Measurements from ENCODE around the gene LEPROT. TPM values are rescaled to one million over a fixed set of nuclear protein-coding genes. Genes with fewer than 3 reads are reported as not detected.
"Not testable (repeated sequence)": the region's sequence is repeated elsewhere in the genome, so short reads cannot be mapped to it uniquely, and the experiment has no call there.

The LEPROT gene
- total RNA-seq, 2 donors from 2014 or later = 81.3 to 105 TPM

- no peak for DNase-seq (ENCODE audit: low spot score)
- intact Hi-C loops (cut with DNase I) = loop anchor here (5.0 to 10.0 kb wide), 2 partner anchors 254 to 256 kb away; no protein-coding TSS in a partner anchor
These were observed 10.7 kb downstream of the LEPROT start for GRCh38 chr1:65431111-65431705.

GRCh38 chr1:65432918-65433317 is 12.4 kb downstream of the LEPROT start:
- intact Hi-C loops (cut with DNase I) = loop anchor here (5.0 to 10.0 kb wide), 2 partner anchors 252 to 254 kb away; no protein-coding TSS in a partner anchor
- DNase-seq (ENCODE audit: low spot score) = no peak

- no peak for DNase-seq (ENCODE audit: low spot score)
- intact Hi-C loops (cut with DNase I) = loop anchor here (5.0 to 10.0 kb wide), 2 partner anchors 251 to 253 kb away; no protein-coding TSS in a partner anchor
These were observed 13.8 kb downstream of the LEPROT start for GRCh38 chr1:65434255-65434654.

GRCh38 chr1:65434760-65435159 is 14.3 kb downstream of the LEPROT start:
- intact Hi-C loops (cut with DNase I) = loop anchor here (5.0 to 10.0 kb wide), 2 partner anchors 250 to 253 kb away; no protein-coding TSS in a partner anchor
- DNase-seq (ENCODE audit: low spot score) = no peak

GRCh38 chr1:65435987-65436386 is 15.5 kb downstream of the LEPROT start:
- no peak for DNase-seq (ENCODE audit: low spot score)
- intact Hi-C loops (cut with DNase I) = loop anchor here in 1 of 2 donors (10.0 kb wide), 1 partner anchor 249 kb away; no protein-coding TSS in a partner anchor

GRCh38 chr1:65437616-65438015 is 17.1 kb downstream of the LEPROT start:
- intact Hi-C loops (cut with DNase I) = loop anchor here in 1 of 2 donors (10.0 kb wide), 1 partner anchor 247 kb away; no protein-coding TSS in a partner anchor
- DNase-seq (ENCODE audit: low spot score) = no peak

GRCh38 chr1:65440322-65440900 is 19.9 kb downstream of the LEPROT start:
- DNase-seq (ENCODE audit: low spot score) = no peak
- intact Hi-C loops (cut with DNase I) = no loop called here

GRCh38 chr1:65440915-65441314 is 20.4 kb downstream of the LEPROT start:
- DNase-seq (ENCODE audit: low spot score) = no peak
- intact Hi-C loops (cut with DNase I) = no loop called here

- intact Hi-C loops (cut with DNase I) = no loop called here
- DNase-seq (ENCODE audit: low spot score) = no peak
These were observed 21.0 kb downstream of the LEPROT start for GRCh38 chr1:65441464-65441863.

- intact Hi-C loops (cut with DNase I) = no loop called here
- DNase-seq (ENCODE audit: low spot score) = no peak
These were observed 22.0 kb downstream of the LEPROT start for GRCh38 chr1:65442442-65442841.

GRCh38 chr1:65443647-65444046 is 23.2 kb downstream of the LEPROT start:
- intact Hi-C loops (cut with DNase I) = no loop called here
- no peak for DNase-seq (ENCODE audit: low spot score)

GRCh38 chr1:65444128-65444640 is 23.7 kb downstream of the LEPROT start:
- intact Hi-C loops (cut with DNase I) = no loop called here
- no peak for DNase-seq (ENCODE audit: low spot score)

- no peak for DNase-seq (ENCODE audit: low spot score)
- intact Hi-C loops (cut with DNase I) = no loop called here
These were observed 25.4 kb downstream of the LEPROT start for GRCh38 chr1:65445837-65446236.

GRCh38 chr1:65449214-65449823 is 28.9 kb downstream of the LEPROT start:
- intact Hi-C loops (cut with DNase I) = no loop called here
- DNase-seq (ENCODE audit: low spot score) = no peak

- DNase-seq (ENCODE audit: low spot score); intact Hi-C loops (cut with DNase I): not testable (repeated sequence)
These were observed 35.2 kb downstream of the LEPROT start for GRCh38 chr1:65455678-65456077.

- DNase-seq (ENCODE audit: low spot score) = no peak
- intact Hi-C loops (cut with DNase I) = no loop called here
These were observed 36.0 kb downstream of the LEPROT start for GRCh38 chr1:65456481-65456880.

- no peak for DNase-seq (ENCODE audit: low spot score)
- intact Hi-C loops (cut with DNase I) = no loop called here
These were observed 37.4 kb downstream of the LEPROT start for GRCh38 chr1:65457868-65458267.

- no peak for DNase-seq (ENCODE audit: low spot score)
- intact Hi-C loops (cut with DNase I) = no loop called here
These were observed 38.4 kb downstream of the LEPROT start for GRCh38 chr1:65458730-65459396.

GRCh38 chr1:65459397-65459768 is 38.9 kb downstream of the LEPROT start:
- intact Hi-C loops (cut with DNase I) = no loop called here
- DNase-seq (ENCODE audit: low spot score) = no peak

GRCh38 chr1:65465837-65466236 is 45.4 kb downstream of the LEPROT start:
- intact Hi-C loops (cut with DNase I) = loop anchor here in 1 of 2 donors (5.0 kb wide), 1 partner anchor 744 kb away; no protein-coding TSS in a partner anchor
- not testable (repeated sequence) for DNase-seq (ENCODE audit: low spot score)
